Caco-2 (cell line): Measurements from ENCODE around the gene TYW1B. TPM values are rescaled to one million over a fixed set of nuclear protein-coding genes. Genes with fewer than 3 reads are reported as not detected.
"Not testable (repeated sequence)": the region's sequence is repeated elsewhere in the genome, so short reads cannot be mapped to it uniquely, and the experiment has no call there.

Experiments
- BruUV-seq: library from RNA; stranded (reverse); fragments of 400-500 nt; replicated peaks from 2 replicates; lab custom pipeline; 2021; lab: Mats Ljungman, UMichigan
- CTCF ChIA-PET: fragments of 300-600 bp; sonication (Branson Sonifier 250); formaldehyde crosslinking; loops from one replicate; lab custom pipeline; 2022; ENCODE audit warnings: antibody characterized with exemption; lab: Charles Lee
- POLR2A ChIA-PET: fragments of 300-600 bp; sonication (Branson Sonifier 250); formaldehyde crosslinking; loops from one replicate; lab custom pipeline; 2022; ENCODE audit warnings: antibody characterized with exemption; lab: Charles Lee
- DNase-seq, 2 experiments: peaks; one replicate each; pipeline versions ENCODE4 v3.0.0 to v3.0.0-alpha.2; 2020 to 2022
- H3K27me3 ChIP-seq: replicated peaks from 2 replicates; pipeline ENCODE4 v1.6.0; 2011; ENCODE audit warnings: low read length; ENCODE audit not compliant: control insufficient read depth, insufficient read depth
- H3K36me3 ChIP-seq: 2 replicates; pipeline ENCODE4 v1.5.1; 2011; ENCODE audit warnings: low read length; ENCODE audit not compliant: control insufficient read depth, insufficient read depth
- H3K4me1 ChIP-seq: fragments of 250-450 bp; sonication (Bioruptor Pico); 2 replicates; pipeline ENCODE4 v1.5.1; 2020; ENCODE audit warnings: mild to moderate bottlenecking
- H3K4me3 ChIP-seq: 2 replicates; pipeline ENCODE4 v1.5.1; 2011; ENCODE audit warnings: low read depth, mild to moderate bottlenecking, control low read depth, low read length
- H3K9me3 ChIP-seq: fragments of 250-450 bp; sonication (Bioruptor Pico); 2 replicates; pipeline ENCODE4 v1.5.1; 2020; ENCODE audit warnings: mild to moderate bottlenecking, moderate library complexity
- H3K27ac Mint-ChIP-seq: one replicate; pipeline ENCODE4 v1.8.0; 2022; ENCODE audit warnings: mixed read lengths; ENCODE audit not compliant: unreplicated experiment
- H3K27me3 Mint-ChIP-seq: one replicate; pipeline ENCODE4 v1.8.0; 2022; ENCODE audit warnings: mixed read lengths; ENCODE audit not compliant: insufficient read depth, unreplicated experiment
- H3K36me3 Mint-ChIP-seq: one replicate; pipeline ENCODE4 v1.8.0; 2022; ENCODE audit warnings: mild to moderate bottlenecking, mixed read lengths; ENCODE audit not compliant: insufficient read depth, unreplicated experiment
- H3K4me1 Mint-ChIP-seq: one replicate; pipeline ENCODE4 v1.8.0; 2022; ENCODE audit warnings: low read depth, mixed read lengths; ENCODE audit not compliant: unreplicated experiment
- H3K4me3 Mint-ChIP-seq: one replicate; pipeline ENCODE4 v1.8.0; 2022; ENCODE audit warnings: mild to moderate bottlenecking, moderate library complexity, mixed read lengths; ENCODE audit not compliant: unreplicated experiment
- H3K9me3 Mint-ChIP-seq: one replicate; pipeline ENCODE4 v1.8.0; 2022; ENCODE audit warnings: mixed read lengths; ENCODE audit not compliant: unreplicated experiment
- intact Hi-C: fragments of 100-400 bp; cut with micrococcal nuclease; formaldehyde crosslinking; loops from one replicate; pipeline ENCODE4 v1.10.0; 2022; ENCODE audit not compliant: unreplicated experiment
- total RNA-seq: library from RNA; stranded (reverse); gene quantifications from 2 replicates; pipeline ENCODE4 v1.2.3, GENCODE V29; 2022
- TF ChIP-seq, protein P1 (sequence below), 2 experiments: fragments of 200-600 bp in 1 of 2; IDR thresholded peaks; 1 replicate in 1 of 2; 2 replicates in 1 of 2; pipeline versions ENCODE4 v1.5.1 to v1.8.0; 2011 to 2022; ENCODE audit warnings: antibody characterized with exemption in 1 of 2, control low read depth in 1 of 2, inconsistent platforms in 1 of 2, low read depth in 1 of 2, low read length in 1 of 2, mild to moderate bottlenecking in 1 of 2, moderate library complexity in 1 of 2; ENCODE audit not compliant: insufficient read depth in 1 of 2, severe bottlenecking in 1 of 2, unreplicated experiment in 1 of 2

The TYW1B gene
- total RNA-seq, 1 experiment from 2014 or later, result 12.8 TPM

DNA sequence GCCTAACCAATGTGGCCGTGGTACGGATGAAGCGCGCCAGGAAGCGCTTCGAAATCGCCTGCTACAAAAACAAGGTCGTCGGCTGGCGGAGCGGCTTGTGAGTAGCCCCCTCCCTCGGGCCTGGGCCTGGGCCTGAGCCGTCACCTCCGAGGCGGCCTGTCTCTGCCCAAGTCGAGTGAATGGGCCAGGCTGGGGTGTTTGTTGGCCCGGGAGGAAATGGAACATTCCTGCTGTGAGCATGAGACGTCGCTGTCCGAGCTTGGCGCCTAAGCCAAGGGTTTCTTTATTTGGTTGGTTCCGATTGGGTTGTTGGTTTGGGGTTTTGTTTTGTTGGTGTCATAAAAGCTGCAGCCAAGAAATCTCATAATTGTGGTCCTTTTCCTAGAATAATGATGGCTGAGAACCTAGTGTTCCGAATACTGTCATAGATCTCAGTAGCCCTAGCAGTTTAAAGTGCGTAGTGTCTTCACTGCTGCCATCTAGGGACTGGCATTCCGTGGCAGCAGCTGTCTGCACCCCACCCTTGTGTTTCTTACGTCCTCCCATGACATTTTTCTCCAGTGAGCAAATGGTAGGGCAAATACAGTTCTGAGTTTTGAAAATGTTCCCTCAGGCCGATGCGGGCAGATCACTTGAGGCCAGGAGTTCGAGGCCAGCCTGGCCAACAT is 1.8 kb upstream of the TYW1B start:
- intact Hi-C loops, result loop anchor here (1.0 to 5.0 kb wide), 2 partner anchors 47 to 85 kb away; no protein-coding TSS in a partner anchor
- peak; percentile 77 to 79 for DNase-seq
- H3K27ac Mint-ChIP-seq, result peak overlapping the region; percentile 95
- ChIA-PET POLR2A (interaction anchor here (1.2 kb wide), 1 partner anchor 90 kb away, joined by 9 read pairs; no protein-coding TSS in a partner anchor), CTCF (interaction anchor here (0.6 to 1.2 kb wide), 3 partner anchors 12 to 91 kb away, joined by 3 to 6 read pairs (median 5); no protein-coding TSS in a partner anchor)
- H3K27me3 Mint-ChIP-seq, H3K27me3 ChIP-seq, H3K9me3 Mint-ChIP-seq, H3K4me1 ChIP-seq, H3K9me3 ChIP-seq, H3K36me3 ChIP-seq, H3K4me1 Mint-ChIP-seq: not testable (repeated sequence)
- BruUV-seq, result TSS peak; percentile 48
- TF ChIP-seq, protein P1, sequence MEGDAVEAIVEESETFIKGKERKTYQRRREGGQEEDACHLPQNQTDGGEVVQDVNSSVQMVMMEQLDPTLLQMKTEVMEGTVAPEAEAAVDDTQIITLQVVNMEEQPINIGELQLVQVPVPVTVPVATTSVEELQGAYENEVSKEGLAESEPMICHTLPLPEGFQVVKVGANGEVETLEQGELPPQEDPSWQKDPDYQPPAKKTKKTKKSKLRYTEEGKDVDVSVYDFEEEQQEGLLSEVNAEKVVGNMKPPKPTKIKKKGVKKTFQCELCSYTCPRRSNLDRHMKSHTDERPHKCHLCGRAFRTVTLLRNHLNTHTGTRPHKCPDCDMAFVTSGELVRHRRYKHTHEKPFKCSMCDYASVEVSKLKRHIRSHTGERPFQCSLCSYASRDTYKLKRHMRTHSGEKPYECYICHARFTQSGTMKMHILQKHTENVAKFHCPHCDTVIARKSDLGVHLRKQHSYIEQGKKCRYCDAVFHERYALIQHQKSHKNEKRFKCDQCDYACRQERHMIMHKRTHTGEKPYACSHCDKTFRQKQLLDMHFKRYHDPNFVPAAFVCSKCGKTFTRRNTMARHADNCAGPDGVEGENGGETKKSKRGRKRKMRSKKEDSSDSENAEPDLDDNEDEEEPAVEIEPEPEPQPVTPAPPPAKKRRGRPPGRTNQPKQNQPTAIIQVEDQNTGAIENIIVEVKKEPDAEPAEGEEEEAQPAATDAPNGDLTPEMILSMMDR (IDR thresholded peaks at IDR 0.05; ENCODE audit: insufficient read depth in 1 of 2, low read depth in 1 of 2, low read length in 1 of 2, severe bottlenecking in 1 of 2, unreplicated experiment in 1 of 2), result peak; percentile 34 to 35
- peaks cover 63% of the 10 kb centered on the region for H3K36me3 Mint-ChIP-seq
- H3K4me3 Mint-ChIP-seq, result peak overlapping the region; percentile 87
- peak overlapping the region; percentile 71 for H3K4me3 ChIP-seq

DNA sequence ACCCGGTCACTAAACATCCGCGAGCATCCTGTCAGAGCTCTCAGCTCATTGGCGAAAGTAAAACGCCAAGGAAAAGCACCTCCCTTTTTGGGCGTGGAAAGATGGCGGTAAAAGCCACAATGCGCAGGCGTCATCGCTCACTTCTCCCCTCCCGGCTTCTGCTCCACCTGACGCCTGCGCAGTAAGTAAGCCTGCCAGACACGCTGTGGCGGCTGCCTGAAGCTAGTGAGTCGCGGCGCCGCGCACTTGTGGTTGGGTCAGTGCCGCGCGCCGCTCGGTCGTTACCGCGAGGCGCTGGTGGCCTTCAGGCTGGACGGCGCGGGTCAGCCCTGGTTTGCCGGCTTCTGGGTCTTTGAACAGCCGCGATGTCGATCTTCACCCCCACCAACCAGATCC is 1.3 kb upstream of the TYW1B start:
- Mint-ChIP-seq H3K36me3 (peaks cover 58% of the 10 kb centered on the region), H3K27ac (peak overlapping the region; percentile 95), H3K4me3 (peak overlapping the region; percentile 87)
- ChIA-PET CTCF (interaction anchor here (0.6 to 1.2 kb wide), 5 partner anchors 13 to 91 kb away, joined by 3 to 6 read pairs (median 3); no protein-coding TSS in a partner anchor), POLR2A (interaction anchor here (0.8 to 1.2 kb wide), 3 partner anchors 23 to 91 kb away, joined by 3 to 9 read pairs (median 4); no protein-coding TSS in a partner anchor)
- not testable (repeated sequence) for H3K27me3 Mint-ChIP-seq, H3K27me3 ChIP-seq, H3K9me3 Mint-ChIP-seq, BruUV-seq, H3K36me3 ChIP-seq, H3K9me3 ChIP-seq, H3K4me1 Mint-ChIP-seq, H3K4me1 ChIP-seq
- peak overlapping the region; percentile 71 for H3K4me3 ChIP-seq
- peak; percentile 97 to 99 for DNase-seq
- intact Hi-C loops, result loop anchor here (5.0 kb wide), 1 partner anchor 48 kb away; no protein-coding TSS in a partner anchor

DNA sequence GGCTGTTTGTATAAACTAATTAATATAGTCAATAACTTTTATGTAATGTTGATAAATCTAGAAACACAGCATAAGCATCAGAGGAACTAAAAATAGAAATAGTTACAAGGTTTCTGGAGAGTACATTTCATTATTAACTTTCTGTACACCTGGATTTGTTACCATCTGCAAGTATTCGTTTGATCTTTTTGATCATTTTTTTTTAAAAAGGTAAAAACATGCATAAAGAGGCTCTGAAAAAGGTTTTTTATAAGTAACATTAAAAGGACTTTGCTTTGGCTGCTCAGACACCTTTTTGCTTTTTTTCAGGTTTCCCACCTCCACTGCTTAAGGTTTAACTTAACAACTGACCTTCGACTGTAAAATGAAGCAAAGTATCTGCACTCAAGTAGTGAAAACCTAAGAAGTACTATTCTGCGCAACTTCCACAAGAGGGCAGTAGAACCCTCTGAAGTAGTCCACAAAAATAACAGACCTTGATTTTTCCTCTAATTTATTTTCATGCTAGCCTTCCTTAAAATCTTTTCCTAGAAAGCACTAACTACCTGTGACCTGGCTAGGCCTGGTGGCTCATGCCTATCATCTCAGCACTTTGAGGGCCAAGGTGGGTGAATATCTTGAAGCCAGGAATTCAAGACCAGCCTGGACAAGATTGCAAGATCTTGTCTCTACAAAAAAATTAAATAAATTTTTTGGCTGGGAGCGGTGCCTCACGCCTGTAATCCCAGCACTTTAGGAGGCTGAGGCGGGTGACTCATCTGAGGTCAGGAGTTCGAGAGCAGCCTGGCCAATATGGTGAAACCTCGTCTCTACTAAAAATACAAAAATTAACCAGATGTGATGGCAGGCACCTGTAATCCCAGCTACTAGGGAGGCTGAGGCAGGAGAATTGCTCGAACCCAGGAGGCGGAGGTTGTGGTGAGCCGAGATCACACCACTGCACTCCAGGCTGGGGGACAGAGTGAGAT is 4.0 kb downstream of the TYW1B start:
- H3K27ac Mint-ChIP-seq, intact Hi-C loops: not testable (repeated sequence)

DNA sequence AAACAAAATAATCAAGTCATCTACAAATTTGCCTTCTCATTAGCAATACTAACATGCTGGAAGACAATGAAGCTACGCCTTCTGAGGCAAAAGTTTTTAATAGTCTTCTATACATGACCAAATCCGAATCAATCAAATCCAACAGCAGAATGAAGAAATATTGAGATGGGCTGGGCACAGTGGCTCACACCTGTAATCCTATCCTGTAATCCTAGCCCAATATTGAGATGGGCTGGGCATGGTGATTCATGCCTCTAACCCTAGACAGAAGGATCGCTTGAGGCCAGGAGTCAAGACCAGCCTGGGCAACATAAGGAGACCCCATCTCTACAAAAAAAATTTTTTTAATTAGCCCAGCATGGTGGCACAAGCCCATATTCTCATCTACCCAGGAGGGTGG is 5.5 kb downstream of the TYW1B start:
- DNase-seq, H3K27me3 ChIP-seq, H3K4me1 Mint-ChIP-seq, intact Hi-C loops, H3K9me3 Mint-ChIP-seq, CTCF ChIA-PET, H3K4me1 ChIP-seq, H3K36me3 Mint-ChIP-seq, H3K27me3 Mint-ChIP-seq, H3K9me3 ChIP-seq, H3K36me3 ChIP-seq, H3K4me3 Mint-ChIP-seq, H3K27ac Mint-ChIP-seq, POLR2A ChIA-PET, BruUV-seq, H3K4me3 ChIP-seq: not testable (repeated sequence)

More for the DNA sequence above, 4.0 kb downstream of the TYW1B start:
- H3K27me3 Mint-ChIP-seq, H3K36me3 ChIP-seq, H3K4me1 ChIP-seq, H3K27me3 ChIP-seq, CTCF ChIA-PET, H3K4me3 ChIP-seq, BruUV-seq, H3K9me3 Mint-ChIP-seq, POLR2A ChIA-PET, H3K9me3 ChIP-seq, H3K4me3 Mint-ChIP-seq, H3K36me3 Mint-ChIP-seq, H3K4me1 Mint-ChIP-seq: not testable (repeated sequence)
- TF ChIP-seq, protein P1 (IDR thresholded peaks at IDR 0.05; ENCODE audit: insufficient read depth in 1 of 2, low read depth in 1 of 2, low read length in 1 of 2, severe bottlenecking in 1 of 2, unreplicated experiment in 1 of 2), result peak in 1 of 2 experiments; percentile 45
- DNase-seq, result peak in 1 of 2 experiments; percentile 9

GRCh38 chr7:72818663-72819361 is 9.2 kb downstream of the TYW1B start:
- H3K27me3 ChIP-seq, H3K27ac Mint-ChIP-seq, H3K27me3 Mint-ChIP-seq, BruUV-seq, POLR2A ChIA-PET, H3K9me3 ChIP-seq, CTCF ChIA-PET, intact Hi-C loops, H3K36me3 ChIP-seq, H3K9me3 Mint-ChIP-seq, H3K4me3 Mint-ChIP-seq, DNase-seq, H3K4me3 ChIP-seq, H3K4me1 Mint-ChIP-seq, H3K4me1 ChIP-seq: not testable (repeated sequence)
- H3K36me3 Mint-ChIP-seq, result peaks cover 22% of the 10 kb centered on the region
